Measurements from ENCODE around the gene SLC38A11.

SLC38A11 gene

DNA sequence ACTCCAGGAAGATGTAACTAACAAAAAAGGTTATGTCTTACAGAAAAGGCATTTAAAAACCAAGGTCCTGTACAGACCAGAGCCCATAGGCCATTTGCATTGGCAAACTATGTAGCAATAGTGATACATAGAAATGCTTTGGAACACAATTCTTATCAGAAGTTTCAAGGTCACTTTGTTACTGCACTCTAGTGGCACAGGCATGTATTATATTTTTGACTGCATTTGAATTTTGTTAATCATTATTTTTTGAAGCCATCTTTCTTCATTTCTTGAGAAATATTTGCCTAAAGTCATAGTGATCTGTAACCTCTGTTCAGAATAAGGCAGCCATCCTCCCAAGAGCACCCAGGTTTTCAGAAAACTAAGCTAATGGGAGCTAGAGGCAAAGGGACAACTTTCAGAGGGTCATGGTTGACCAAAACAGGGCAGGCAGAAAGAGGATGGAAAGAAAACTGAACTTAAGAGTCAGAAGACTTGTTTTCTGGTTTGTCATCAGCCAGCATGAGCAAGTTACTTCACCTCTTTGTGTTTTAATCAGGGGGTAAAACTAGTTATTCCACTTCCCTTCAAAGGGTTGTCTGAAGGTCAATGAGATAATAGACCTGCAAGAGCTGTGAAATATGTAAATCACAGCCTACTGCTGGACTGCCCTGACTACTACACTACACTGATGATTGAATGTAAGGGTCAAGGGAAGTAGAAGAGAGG, 41.5 kb downstream of the SLC38A11 start:
- no peak for DNase-seq

DNA sequence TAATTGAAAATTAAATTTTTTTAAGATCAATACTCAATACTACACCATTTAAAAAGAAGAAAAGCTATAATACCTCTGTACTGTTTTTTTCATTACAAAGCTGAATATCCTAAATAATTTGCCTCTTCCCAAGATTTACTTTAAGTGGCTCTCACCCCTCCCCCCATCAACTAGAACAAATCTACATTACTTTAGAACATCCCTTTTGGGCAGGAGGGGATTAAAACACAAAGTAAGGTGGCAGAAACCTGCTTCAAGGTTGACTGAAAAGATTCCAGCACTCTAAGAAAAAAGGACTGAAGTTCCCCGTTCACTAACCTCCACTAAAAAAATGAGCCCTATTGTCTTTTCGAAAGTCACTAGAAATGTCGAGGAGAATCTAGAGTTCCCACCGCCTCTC, 42.3 kb downstream of the SLC38A11 start:
- no peak for DNase-seq

DNA sequence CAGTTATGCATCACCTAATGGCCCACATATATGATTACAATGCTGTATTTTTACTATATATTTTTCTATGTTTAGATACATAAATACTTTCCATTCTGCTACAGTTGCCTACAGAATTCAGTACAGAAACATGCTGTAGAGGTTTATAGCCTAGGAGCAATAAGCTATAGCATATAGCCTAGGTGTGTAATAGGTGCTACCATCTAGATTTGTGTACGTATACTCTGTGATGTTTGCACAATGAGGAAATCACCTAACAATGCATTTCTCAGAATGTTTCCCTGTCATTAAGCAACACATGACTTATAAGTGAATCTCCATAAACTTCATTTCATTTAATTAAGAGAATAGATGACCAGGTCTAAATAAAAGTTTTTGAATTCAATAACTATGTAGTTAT, 43.5 kb downstream of the SLC38A11 start:
- no peak for DNase-seq

DNA sequence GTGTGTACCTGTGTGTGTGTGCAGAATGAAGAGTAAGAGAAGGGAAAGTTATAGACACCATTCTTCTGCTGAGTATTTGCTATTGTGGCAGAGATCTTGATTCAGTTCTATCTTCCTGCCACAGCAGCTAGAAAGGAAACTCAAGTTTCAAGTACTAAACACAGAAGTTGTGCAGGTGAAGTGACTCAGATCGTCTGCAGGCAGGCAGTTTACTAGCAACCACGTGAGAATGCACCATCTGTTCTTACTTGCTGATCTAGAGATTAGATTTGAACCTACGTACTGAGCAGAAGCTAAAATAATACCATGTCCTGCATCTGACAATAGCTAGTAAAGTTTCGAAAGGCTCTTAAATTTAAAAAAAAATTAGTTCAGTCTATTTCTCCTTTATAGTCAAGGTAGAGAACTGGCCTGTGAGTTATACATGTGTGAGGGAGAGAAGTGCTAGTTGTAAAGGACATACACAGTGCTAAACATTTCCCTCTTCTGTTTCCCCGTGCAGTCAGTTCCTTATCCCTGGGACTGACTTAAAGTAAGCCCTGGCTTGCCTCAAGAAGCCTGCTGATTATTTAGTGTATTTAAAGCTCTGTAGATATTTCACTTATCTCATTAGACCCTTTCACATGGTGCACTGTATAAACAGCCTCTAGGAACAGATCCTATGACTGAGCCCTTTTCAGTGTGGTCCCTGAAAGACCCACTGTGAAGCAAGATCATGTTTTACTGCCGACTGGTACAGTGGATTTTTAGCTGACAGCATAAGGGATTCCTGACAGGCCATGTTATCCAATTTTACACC, 45.0 kb downstream of the SLC38A11 start:
- no peak for DNase-seq

DNA sequence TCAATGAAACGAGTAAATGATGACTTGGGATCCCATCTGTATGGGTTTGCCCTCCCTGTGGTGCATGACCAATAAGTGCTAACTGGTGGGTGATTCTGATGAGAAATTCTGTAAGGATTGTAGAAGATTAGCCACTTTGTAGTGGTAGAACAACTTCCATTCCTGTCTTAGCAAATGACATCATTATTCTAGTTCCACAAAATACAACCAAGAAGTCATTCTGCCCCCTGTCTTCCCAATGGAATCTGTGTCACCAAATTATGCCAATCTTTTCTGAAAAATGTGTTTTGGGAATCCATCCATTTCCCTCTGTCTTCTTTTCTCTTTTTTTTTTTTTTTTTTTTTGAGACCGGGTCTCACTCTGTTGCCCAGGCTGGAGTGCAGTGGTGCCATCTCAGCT, 48.4 kb downstream of the SLC38A11 start:
- DNase-seq = no peak

DNA sequence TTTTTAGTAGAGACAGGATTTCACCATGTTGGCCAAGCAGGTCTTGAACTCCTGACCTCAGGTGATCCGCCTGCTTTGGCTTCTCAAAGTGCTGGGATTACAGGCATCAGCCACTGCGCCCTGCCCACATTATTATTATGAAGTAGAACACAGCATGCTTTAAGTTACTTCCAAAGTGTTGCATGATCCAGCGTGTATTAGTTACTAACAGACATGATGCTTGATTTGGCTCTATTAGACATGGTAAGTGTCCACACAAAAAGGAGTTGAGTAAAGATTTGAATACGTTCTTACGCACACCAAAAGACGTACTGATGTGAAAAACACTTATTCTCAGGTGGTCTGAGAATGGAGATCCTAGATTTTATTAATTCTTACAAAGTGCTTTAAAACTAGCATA, 50.0 kb downstream of the SLC38A11 start:
- no peak for DNase-seq

DNA sequence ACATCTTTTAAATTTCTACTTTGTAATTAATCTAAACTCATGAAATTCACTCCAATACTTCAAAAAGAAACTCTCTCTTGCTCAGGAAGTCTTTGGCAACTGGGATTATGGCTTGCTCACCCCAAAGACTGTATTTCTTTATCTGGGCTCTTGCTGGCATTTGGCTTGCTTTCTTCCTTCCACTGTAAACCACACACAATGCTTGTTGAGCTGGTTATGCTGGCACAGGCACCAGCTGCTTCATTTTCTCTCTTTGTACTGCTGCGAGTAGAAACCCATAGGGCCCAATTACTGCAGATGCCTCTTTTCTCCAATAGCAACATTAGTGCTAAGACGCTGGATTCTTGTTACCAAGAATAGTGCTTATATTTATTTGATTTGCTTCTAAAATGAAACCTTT, 51.4 kb downstream of the SLC38A11 start:
- no peak for DNase-seq

DNA sequence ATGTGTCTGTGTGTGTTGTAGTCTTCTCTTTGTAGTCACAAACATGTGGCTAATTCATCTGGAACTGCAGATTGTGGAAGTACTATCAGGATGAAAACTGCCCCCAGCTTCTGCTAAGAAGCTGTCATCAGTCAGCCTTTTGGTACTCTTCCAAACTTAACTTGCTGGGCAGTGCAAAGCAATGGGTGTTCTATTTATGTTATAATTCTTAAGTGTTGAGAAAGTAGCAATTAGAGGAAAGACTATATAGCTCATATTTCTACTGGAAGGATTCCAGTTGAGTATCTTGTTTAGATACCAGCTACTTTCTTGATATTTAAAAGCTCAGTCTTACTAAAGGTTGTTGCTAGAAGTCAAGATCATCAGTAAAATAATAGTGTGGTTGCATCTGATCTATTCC, 52.1 kb downstream of the SLC38A11 start:
- no peak for DNase-seq

DNA sequence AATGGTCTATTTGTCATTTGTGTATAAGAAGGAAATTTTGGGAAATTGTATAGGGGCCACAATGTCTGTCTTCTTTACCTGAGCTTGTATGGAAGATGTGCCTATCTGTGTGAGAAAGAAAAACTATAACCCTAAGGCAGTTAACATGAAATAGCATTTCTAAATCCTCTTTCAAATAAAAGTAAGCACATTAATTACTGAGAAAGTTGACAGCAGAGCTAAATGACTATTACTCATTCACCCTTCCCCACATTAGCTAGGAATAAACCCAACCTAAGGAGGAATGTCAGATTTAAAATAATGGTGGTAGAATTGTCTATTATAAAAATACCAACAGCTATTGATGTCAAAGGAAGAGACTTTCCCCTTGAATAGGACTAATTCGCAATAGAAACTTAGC, 56.2 kb downstream of the SLC38A11 start:
- DNase-seq = no peak

DNA sequence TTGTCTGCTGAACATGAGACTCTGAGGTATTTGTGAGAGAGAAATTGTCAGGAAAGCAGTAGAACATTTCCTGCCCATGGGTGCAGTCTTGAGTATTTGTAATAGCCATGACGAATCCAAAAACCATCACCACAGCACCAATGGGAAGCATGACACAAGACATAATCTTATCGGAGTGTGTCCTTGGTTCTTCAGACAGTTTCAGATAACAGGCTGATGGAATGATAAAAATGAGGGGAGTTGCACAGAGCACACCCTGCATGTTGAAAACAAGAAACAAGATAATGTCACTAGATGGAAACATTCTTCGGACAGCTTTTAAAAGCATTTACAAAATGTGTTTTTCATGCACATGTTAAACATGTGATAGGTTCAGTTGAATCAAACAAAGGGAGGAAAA, 56.9 kb downstream of the SLC38A11 start:
- DNase-seq = no peak

DNA sequence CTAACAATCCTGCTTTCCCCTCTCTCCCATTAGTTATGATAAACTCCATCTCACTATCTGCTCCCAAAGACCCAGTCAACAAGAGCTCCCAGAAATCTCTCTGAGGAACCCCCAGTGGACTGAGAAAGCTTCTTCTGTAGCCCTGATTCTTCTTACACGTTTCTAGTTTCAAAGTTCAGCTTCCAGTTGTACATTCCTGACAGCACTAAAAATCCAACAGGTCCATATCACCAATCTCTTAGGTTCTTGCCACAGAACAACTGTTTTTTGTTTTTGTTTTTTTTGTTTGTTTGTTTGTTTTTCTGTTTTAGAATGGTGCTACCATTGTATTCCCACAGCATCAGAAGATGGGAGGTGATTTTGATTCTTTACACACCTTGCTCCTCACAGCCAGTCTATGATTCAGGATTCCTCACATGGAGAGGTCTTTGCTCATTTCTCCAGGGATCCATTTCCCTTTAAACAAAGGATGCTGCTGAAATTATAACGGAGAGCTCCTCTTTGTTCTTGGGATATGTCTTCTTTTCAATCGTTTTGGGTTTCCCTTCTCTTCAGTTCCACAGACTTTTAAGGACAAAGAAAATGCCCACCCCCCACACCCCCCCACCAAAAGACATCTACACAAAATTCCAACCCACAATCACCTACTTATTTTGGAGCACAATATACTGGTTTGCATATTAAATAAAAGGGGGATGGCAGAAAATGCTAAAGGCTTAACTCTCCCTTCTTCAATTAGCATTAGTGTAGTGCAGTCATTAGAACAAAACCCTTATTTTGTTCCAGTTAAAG, 57.7 kb downstream of the SLC38A11 start:
- no peak for DNase-seq

DNA sequence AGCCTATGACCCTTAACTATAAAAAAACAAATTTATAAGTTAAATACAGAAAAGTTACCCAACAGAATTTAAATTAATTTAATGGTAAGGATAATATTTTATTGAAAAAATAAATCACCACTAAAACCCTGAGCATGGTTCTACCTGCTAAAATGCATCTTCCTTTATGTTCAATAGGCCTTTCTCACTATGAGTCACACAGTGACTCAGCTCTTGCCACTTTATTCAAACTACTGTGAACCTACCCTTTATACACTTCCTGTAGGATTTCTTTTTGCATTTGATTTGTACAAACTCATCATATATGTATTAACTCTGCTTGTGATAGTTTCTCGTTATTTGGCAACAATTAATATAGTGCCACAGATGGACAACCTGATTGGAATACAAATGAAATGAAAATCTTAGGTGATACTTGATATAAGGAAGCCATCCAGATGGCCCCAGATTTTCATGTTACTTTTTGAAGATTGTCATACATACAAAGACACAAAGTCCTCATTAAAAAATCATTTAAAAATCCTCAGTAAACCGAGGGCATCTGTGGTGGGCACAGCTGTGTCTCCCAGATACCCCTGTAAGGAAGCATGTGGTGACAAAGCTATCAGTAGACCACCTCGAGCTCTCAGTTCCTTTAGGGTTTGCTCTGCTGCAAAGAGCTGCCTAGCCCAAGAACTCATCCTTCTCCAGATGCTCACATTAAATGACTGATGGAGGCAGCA, 58.5 kb downstream of the SLC38A11 start:
- DNase-seq = no peak

DNA sequence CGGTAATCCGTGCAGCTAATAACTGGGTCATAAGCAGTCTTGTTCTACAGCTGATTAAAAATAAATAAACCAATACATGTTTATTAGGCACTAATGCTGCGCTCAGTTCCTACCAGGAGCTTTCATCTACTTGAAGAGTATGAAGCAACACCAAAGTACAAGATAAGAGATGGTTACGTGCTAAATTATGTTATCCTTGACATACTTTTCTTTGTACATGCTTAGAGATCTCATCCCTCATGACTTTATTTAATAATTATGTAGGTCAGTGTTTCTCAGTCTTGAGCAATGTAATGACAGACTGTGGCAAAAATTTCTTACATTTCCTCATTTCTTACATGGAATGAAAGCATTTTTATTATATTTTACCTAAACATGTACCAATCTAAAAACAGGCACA, 59.1 kb downstream of the SLC38A11 start:
- no peak for DNase-seq

DNA sequence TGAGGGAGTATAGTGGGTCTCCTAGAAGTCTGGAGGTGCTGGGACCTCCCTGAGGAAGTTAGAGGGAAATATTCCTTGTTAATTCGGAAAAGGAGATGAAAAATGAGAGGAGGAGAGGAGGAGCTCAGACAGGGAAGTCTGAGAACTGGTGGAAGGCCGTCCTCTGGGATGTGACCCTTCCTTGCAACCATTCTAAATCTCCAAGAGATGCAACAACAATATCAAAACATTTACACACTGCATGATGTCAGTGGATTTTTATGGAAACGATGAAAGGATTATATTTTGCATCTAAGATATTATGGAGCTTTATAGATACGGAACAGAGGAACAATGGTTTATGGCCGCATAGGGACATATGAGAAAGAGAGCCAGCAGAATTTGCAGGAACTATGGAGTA, 63.9 kb downstream of the SLC38A11 start:
- DNase-seq = no peak

DNA sequence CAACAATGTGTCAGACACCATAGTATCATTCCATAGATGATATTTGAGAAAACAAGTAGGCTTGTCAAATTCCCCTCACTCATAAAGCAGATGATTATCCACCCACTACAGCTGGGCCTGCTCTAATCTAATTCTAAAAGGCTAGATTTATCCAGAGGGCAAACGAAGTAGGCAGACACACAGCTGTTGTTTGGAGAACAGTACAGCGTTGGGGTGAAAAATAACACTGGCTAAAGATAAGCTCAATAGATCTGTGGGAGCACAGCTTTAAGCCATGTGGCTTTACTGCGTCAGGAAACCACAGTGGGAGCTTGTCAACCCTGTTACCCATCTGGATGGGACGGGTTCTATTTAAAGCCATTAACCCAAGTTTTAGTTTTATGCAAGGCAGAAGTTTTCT, 64.8 kb downstream of the SLC38A11 start:
- no peak for DNase-seq

DNA sequence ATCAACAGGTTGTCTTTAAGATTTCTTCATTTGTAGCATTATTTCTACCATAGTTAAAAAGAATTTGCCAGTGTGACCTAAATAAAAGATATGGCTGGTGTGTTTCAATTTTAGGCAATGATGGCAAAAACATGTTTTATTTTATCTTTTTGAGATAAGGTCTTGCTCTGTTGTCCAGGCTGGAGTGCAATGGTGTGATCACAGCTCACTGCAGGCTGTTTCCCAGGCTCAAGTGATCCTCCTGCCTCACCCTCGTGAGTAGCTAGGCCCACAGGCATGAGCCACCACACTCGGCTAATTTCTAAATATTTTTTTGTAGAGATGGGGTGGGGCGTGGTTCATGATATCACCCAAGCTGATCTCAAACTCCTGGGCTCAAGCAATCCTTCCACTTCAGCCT, 66.7 kb downstream of the SLC38A11 start:
- DNase-seq = no peak

DNA sequence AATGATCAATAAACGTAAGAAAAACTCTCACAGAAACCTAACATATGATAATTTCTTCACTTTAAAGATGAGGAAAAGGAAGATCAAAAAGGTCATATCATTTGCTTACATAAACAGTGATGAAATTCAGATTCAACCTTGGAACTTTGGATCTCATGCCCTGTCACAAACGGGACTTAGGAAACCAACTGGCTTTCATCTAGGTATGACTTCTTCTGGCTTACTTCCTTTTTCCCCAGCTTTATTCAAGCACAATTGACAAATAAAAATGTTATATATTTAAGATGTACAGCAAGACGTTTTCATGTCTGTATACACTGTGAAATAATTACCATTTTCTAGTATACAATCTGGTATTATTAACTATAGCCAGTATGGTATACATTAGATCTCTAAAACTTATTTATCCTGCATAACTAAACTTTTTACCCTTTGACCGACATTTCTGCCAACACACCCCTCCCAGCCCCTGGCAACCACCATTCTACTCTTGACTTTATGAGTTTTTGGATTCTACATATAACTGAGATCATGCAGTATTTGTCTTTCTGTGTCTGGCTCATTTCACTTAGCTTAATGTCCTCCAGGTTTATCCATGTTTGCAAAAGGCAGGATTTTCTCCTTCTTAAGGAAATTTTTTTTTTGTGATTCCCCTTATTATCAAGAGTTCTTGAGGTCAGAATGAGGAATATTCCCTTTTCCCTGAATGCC, 67.7 kb downstream of the SLC38A11 start:
- DNase-seq = no peak

DNA sequence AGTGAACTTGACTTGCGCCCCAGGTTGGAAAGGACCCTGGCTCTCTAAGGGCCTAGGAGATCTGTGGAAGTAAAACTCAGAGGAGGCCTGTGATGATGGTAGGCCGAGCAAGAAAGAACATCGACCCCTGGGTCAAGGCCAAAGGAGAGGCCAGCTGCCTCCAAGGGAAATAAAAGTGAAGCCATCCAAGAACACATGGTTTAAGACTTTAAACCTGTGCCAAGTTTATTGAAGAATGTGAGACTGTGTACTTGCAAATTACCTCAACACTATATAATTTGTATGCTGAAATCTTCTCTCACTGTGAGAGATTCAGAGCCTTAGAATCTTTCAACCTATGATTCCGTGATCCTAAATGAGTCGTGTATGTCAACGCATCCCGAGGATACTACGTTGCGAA, 73.0 kb downstream of the SLC38A11 start:
- no peak for DNase-seq

DNA sequence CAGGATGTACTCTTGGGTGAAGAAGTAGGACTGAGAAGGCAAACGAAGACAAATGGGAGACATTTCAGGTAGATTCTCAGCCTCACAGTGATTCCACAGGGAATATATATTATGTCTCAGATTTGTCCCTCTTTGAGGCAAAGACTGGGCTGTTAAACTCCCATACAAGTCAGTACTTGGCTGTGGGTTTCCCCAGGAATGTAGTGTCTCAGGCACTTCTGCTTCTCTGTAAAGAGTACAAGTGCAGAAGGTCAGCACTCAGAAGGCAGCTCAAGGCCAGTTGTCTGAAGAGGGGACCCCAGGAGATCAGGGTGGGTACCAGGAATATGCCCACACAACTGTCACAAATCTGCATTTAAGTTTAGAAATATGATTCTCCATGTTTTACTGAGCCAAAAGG, 73.8 kb downstream of the SLC38A11 start:
- no peak for DNase-seq

DNA sequence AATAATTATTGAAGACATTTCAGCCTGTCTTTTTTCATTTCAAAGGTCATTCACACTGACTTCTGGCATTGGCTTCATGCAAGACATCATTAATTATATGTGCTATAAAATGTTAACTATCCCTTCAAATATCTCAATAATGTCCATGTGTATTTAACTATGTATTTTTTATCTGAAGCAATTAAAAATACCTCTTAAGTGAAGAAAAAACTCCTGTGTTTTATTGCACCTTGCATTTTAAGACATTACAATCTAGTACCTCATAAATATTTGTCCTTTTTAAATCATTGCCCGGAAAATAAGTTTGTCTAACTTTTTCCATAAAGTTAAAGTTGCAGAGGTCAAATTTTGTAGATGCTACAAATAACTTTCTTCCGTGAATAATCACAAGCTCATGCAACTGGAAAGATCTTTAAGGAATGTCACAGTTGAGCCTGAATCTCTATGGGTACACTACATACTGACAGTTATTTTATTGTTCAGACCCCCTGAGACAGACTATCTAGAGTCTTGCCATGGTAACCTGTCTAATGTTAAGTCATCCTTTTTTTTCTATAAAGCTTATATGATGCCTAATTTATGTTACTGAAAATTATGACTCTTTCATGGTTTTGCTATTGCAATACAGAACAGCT, 75.3 kb downstream of the SLC38A11 start:
- no peak for DNase-seq

DNA sequence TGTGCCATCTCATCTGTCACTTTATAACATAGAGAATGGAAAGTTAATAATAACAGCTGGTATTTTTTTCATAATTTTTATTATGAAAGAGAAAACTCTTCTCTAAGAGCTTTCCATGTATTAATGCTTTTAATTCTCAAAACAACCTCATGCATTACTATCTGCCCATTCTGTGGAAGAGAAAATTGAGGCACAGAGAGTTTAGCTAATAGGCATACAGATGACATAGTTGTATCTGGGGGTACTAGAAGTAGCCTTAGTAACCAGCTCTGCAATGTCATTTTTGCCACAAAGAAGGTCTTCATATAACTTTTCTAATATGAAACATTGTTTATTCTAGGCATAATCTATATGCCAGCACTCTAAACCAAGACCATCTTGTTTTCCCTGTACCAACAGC, 77.4 kb downstream of the SLC38A11 start:
- DNase-seq = no peak

DNA sequence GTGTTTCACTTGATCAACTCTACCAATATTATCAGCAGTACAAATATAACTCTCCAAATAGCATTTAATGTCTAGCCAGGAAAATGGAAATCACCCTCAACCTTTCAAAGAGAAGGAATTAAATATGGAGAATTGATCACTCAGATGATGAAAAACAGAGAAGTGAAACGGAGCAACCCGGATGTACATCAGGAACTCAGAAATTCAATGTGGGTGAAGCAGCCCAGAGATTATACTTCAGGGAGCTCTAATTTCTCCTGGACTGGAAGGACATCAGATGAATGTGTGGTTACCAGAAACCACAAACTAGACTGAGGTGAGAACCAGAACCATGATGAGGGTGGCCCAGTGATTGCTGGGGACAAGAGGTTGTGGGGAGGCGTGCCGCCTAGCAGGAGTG, 78.2 kb downstream of the SLC38A11 start:
- DNase-seq = no peak
